Cardiac muscle cell (in vitro differentiated cells and primary cell): ENCODE measurements around the gene RWDD4. TPM values are rescaled to one million over a fixed set of nuclear protein-coding genes. Genes with fewer than 3 reads are reported as not detected.

Experiments used
- DNase-seq, 2 donors: peaks; one replicate each; pipeline versions ENCODE4 v3.0.0 to v3.0.0-alpha.2; 2010 to 2017; ENCODE audit warnings: low read depth in 1 of 2, low spot score in 1 of 2
- H3K27ac ChIP-seq: fragments of 200-600 bp; sonication (generic); 2 replicates; pipeline ENCODE4 v1.5.1; 2016
- H3K27me3 ChIP-seq: fragments of 200-600 bp; sonication (generic); 2 replicates; pipeline ENCODE4 v1.6.0; 2016; ENCODE audit warnings: control low read depth
- H3K36me3 ChIP-seq: fragments of 200-600 bp; sonication (generic); 2 replicates; pipeline ENCODE4 v1.5.1; 2016; ENCODE audit warnings: control low read depth
- H3K4me1 ChIP-seq: fragments of 200-600 bp; sonication (generic); 2 replicates; pipeline ENCODE4 v1.8.1; 2017; ENCODE audit warnings: low read depth, mild to moderate bottlenecking, mixed run types
- H3K4me3 ChIP-seq: fragments of 200-600 bp; sonication (generic); 2 replicates; pipeline ENCODE4 v1.5.1; 2016; ENCODE audit warnings: mild to moderate bottlenecking
- H3K9me3 ChIP-seq: fragments of 200-600 bp; sonication (generic); 2 replicates; pipeline ENCODE4 v1.5.1; 2017; ENCODE audit warnings: low read depth, mild to moderate bottlenecking, control low read depth
- polyA plus RNA-seq: library from polyadenylated mRNA; unstranded; fragments of >200 nt; fragmentation: Nextera tagmentation; extraction: Ambion mirVana; gene quantifications from 2 replicates; pipeline ENCODE4 v1.2.1, GENCODE V29; 2016
- total RNA-seq: library from RNA; depleted of rRNA; stranded (reverse); fragments of >200 nt; gene quantifications from 2 replicates; pipeline ENCODE4 v1.2.3, GENCODE V29; 2016
- TF ChIP-seq, protein P1 (sequence below): IDR thresholded peaks from 2 replicates; pipeline ENCODE4 v1.5.1; 2012; ENCODE audit warnings: low read depth, mild to moderate bottlenecking, low read length

RWDD4 gene
- total and polyA plus RNA-seq, 2 experiments from 2014 or later = 21.5 to 40.0 TPM

DNA sequence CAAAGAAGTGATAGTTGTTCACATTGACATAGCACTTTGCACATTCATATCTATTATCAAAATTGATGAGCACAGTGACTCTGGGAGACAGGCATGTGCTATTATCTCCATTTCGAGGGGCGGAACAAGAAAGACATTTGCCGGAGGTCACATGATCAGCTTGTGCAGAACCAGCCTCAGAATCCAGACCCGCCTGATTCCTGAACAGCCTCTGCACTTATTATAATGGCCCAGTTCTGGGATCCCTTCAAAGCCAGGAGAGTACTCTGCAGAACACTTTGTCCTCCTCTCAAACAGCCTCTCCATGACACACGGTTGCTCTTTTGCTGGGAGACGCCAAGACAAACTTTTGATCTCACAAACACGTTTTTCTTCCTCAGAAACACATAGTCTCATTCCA lies 48.4 kb downstream of the RWDD4 start:
- no peaks in the 10 kb centered on the region for H3K9me3 ChIP-seq
- H3K4me3 ChIP-seq = no peak overlapping the region
- H3K27me3 ChIP-seq = no peaks in the 10 kb centered on the region
- TF ChIP-seq, protein P1, sequence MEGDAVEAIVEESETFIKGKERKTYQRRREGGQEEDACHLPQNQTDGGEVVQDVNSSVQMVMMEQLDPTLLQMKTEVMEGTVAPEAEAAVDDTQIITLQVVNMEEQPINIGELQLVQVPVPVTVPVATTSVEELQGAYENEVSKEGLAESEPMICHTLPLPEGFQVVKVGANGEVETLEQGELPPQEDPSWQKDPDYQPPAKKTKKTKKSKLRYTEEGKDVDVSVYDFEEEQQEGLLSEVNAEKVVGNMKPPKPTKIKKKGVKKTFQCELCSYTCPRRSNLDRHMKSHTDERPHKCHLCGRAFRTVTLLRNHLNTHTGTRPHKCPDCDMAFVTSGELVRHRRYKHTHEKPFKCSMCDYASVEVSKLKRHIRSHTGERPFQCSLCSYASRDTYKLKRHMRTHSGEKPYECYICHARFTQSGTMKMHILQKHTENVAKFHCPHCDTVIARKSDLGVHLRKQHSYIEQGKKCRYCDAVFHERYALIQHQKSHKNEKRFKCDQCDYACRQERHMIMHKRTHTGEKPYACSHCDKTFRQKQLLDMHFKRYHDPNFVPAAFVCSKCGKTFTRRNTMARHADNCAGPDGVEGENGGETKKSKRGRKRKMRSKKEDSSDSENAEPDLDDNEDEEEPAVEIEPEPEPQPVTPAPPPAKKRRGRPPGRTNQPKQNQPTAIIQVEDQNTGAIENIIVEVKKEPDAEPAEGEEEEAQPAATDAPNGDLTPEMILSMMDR = no peak
- H3K36me3 ChIP-seq = no peaks in the 10 kb centered on the region
- no peak for DNase-seq
- no peak overlapping the region for H3K27ac ChIP-seq
- H3K4me1 ChIP-seq = no peaks in the 10 kb centered on the region

GRCh38 chr4:183610033-183610432 lies 49.0 kb downstream of the RWDD4 start:
- Histone ChIP-seq H3K27ac (no peak overlapping the region), H3K36me3 (no peaks in the 10 kb centered on the region), H3K4me3 (no peak overlapping the region), H3K4me1 (no peaks in the 10 kb centered on the region), H3K9me3 (no peaks in the 10 kb centered on the region), H3K27me3 (no peaks in the 10 kb centered on the region)
- TF ChIP-seq, protein P1 = no peak
- peak in 1 of 2 donors; percentile 59 for DNase-seq

GRCh38 chr4:183609151-183609550 lies 49.8 kb downstream of the RWDD4 start:
- Histone ChIP-seq H3K36me3 (no peaks in the 10 kb centered on the region), H3K27me3 (no peaks in the 10 kb centered on the region), H3K27ac (no peak overlapping the region), H3K9me3 (no peaks in the 10 kb centered on the region), H3K4me1 (no peaks in the 10 kb centered on the region), H3K4me3 (no peak overlapping the region)
- no peak for DNase-seq
- TF ChIP-seq, protein P1 = no peak

DNA sequence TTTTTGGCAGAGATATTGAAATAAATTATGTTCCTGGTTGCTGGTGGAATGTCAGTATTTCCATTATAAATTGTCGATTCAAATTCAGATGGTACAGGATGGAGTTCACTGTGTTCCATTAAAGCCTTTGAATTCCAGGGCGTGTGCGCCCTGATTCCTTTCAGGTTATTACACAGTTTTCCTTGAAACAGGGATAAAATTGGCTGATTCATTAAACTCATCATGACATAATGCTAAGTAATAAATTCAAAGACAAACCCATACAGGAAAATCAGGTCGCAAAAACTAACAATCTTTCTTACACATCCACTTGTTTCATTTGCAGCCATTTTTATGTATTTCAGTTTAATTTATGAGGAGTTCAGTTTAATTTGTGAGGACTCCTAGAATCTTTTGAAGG lies 51.1 kb downstream of the RWDD4 start:
- no peaks in the 10 kb centered on the region for H3K27me3 ChIP-seq
- no peaks in the 10 kb centered on the region for H3K4me1 ChIP-seq
- no peaks in the 10 kb centered on the region for H3K9me3 ChIP-seq
- TF ChIP-seq, protein P1 = no peak
- DNase-seq = no peak
- H3K27ac ChIP-seq = no peak overlapping the region
- H3K36me3 ChIP-seq = no peaks in the 10 kb centered on the region
- no peak overlapping the region for H3K4me3 ChIP-seq

GRCh38 chr4:183602557-183603027 lies 56.4 kb downstream of the RWDD4 start:
- Histone ChIP-seq H3K27me3 (no peaks in the 10 kb centered on the region), H3K9me3 (no peaks in the 10 kb centered on the region), H3K27ac (no peak overlapping the region), H3K4me3 (no peak overlapping the region), H3K4me1 (no peaks in the 10 kb centered on the region), H3K36me3 (no peaks in the 10 kb centered on the region)
- TF ChIP-seq, protein P1 = peak; percentile 42
- peak in 1 of 2 donors; percentile 37 for DNase-seq

GRCh38 chr4:183601381-183601780 lies 57.6 kb downstream of the RWDD4 start:
- DNase-seq = no peak
- TF ChIP-seq, protein P1 = no peak
- no peaks in the 10 kb centered on the region for H3K27me3 ChIP-seq
- no peak overlapping the region for H3K4me3 ChIP-seq
- no peak overlapping the region for H3K27ac ChIP-seq
- no peaks in the 10 kb centered on the region for H3K36me3 ChIP-seq
- no peaks in the 10 kb centered on the region for H3K9me3 ChIP-seq
- H3K4me1 ChIP-seq = no peaks in the 10 kb centered on the region
